GM10266 (cell line): ENCODE data around the gene COL4A2.

Source experiments
- DNase-seq: peaks from one replicate; pipeline ENCODE4 v3.0.0; 2012; ENCODE audit errors: extremely low spot score
- TF ChIP-seq, protein P1 (sequence below): IDR thresholded peaks from 2 replicates; pipeline ENCODE4 v1.5.1; 2012; ENCODE audit warnings: mild to moderate bottlenecking, low read depth; ENCODE audit not compliant: control insufficient read depth, insufficient read depth; ENCODE audit errors: missing control alignments

COL4A2 gene

DNA sequence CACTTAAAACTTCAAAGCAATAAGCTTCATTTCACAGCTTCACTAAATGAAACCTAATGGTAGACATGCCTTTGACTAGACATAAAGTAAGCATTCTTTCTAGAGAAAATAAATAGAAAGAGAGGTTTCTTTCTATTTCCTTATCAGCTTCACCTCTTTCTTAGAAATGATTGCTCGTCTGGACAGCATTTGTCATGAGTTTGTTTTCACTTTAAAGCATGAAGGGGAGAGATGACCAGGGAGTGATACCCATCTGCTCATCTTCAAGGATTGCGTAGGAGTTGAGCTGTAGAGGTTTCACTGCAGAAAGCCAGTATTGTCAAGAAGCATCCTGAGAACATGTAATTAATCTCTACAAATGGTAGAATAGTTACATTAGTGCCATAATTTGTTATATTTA is 61.3 kb downstream of the COL4A2 start:
- TF ChIP-seq, protein P1, sequence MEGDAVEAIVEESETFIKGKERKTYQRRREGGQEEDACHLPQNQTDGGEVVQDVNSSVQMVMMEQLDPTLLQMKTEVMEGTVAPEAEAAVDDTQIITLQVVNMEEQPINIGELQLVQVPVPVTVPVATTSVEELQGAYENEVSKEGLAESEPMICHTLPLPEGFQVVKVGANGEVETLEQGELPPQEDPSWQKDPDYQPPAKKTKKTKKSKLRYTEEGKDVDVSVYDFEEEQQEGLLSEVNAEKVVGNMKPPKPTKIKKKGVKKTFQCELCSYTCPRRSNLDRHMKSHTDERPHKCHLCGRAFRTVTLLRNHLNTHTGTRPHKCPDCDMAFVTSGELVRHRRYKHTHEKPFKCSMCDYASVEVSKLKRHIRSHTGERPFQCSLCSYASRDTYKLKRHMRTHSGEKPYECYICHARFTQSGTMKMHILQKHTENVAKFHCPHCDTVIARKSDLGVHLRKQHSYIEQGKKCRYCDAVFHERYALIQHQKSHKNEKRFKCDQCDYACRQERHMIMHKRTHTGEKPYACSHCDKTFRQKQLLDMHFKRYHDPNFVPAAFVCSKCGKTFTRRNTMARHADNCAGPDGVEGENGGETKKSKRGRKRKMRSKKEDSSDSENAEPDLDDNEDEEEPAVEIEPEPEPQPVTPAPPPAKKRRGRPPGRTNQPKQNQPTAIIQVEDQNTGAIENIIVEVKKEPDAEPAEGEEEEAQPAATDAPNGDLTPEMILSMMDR = no peak

DNA sequence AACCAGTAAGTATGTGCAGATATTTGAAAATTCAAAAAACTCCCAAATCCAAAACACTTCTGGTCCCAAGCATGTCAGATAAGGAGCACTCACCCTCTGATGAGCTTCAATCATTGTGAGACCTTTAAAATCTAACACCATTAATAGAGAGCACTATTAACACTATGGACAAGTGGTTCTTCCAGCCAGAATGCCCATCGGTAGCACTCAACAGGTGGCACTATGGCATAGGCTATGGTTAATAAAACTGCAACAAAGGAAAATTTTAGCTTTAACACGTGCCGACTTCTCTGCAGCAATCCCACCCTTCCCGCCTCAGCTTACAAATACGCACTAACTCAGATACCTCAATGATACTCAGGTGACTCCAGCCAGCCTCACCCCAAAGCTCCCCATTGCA is 62.3 kb downstream of the COL4A2 start:
- no peak for DNase-seq
- TF ChIP-seq, protein P1 = no peak

More for the DNA sequence above, 61.3 kb downstream of the COL4A2 start:
- DNase-seq = no peak

DNA sequence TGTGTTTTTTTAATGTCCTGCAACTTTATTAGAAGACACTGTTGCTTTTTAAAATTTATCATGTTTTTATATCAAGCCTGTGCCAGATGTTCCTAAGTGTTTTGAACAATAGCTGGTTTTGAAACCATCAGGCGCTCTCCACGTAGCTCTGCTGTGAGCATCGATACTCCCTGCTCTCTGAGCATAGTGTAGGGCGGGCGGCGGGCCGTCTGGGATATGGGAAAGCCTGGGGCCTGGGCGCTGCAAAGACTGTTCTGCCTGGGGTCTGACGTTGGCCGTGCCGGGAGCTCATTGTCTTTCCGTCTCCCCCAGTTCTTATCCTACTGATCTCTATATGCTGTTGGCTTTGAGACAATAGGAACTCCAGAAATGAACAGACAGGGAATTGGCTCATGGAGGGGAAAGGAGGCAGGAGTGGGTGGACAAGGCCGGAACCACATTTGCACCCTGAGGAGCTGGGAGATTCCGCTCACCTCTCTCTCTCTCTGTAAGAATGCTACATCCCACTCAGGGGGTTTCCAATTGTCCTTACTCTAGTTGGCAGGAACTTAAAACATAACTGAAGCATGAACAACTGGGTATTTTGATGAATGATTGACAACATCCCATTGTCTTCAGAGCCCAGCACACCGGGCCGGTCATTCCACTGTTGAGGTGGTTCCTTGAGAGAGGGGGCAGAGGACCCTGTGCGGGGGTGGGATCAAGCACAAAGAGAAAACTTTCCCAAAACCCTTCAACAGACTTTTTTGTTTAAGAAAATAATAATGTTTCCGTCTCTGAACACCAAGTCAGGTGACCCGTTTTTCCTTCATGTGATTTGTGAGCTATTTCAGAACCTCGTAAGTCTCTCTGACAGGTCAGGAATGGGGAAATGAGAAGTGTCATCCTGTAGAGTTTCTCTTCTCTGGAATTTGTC is 64.7 kb downstream of the COL4A2 start:
- TF ChIP-seq, protein P1 = no peak
- no peak for DNase-seq

DNA sequence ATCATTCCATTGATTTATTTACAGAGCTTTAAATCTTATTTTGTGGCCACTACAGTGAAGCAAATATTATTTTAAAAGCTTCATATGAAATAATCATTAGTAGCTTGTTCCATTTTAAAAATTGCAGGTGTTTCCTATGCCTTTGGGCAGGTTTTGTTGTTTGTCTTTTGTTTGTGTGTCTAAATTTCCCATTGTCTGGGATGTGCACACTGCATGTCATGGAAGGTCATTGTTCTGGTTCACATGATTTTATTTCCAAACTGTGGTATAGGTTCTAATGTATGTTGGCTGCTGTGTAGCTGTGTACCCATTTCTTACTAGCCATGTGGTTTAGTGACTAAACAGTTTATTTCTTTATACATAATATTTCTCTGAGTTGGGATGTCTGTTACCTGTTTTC is 65.6 kb downstream of the COL4A2 start:
- TF ChIP-seq, protein P1 = no peak
- DNase-seq = no peak

DNA sequence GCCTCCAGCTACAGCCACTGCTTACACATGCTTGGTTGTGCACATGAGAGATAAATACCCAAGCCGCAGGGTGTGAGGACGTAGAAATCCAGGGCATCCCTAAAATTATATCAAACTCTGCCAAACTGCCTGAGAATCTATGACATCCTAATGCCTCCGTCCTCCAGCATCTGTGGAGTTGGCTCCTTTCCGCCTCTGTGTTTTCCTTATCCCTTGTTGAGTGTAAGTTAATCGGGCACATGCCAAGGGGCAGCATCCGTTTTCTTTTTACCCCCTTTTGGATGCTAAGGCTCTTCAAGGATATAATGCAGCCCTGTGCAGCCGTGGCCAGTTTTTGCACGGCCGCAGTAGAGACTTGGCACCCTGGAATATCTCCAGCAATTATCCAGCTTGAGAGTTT is 66.5 kb downstream of the COL4A2 start:
- TF ChIP-seq, protein P1 = no peak
- DNase-seq = no peak

DNA sequence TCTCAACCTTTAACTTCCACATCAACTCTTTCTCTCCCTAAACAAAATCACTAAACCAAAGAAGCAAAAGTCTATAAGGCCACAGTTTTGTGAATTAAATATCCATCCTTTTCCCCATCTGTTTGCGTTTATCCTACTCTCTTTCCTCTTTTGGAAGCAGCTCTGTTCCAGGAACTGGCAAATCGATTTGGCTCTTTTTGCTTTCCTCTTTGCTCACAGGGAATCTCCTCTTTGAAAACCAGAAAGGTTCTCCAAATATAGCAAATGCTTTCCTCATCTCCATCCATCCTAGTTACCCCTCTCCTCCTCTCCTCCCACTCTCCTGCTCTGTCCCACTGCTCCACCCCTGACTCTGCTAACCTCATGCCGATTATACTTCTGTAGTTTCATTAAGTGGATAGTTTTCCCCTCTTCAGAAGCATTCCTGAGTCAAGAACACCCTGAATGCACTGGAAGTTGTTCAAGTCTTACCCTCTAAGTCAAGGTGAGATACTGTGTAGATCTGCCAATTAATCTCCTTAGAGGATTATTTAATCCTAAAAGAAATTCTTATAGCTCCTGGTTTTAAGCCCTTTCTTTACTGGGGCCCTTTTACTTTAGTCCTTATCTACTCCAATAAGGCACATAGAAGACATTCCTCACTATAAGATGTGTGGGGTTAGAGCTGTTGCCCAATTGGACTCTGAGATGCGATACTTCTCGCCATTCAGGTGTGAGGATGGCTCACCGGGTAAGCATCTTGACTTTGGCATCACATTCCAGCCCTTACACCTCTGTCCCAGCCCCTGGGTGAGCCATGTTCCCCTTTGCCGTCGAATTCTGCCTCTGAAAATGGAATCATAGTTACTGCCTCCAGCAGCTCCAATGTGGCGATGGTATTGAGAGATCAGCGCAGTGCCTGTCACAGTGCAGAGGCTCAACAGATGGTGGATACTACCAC is 67.6 kb downstream of the COL4A2 start:
- TF ChIP-seq, protein P1 = no peak
- no peak for DNase-seq
